Mucosa of descending colon (tissue), 3 donors: ENCODE results near the gene CAMSAP1. TPM values are rescaled to one million over a fixed set of nuclear protein-coding genes. Genes with fewer than 3 reads are reported as not detected.

Experiments
- ATAC-seq: fragments of 200-7000 bp; cut with Tn5 transposase; one replicate; pipeline ENCODE4 v1.9.1; 2020; ENCODE audit warnings: mild to moderate bottlenecking, moderate library complexity
- DNase-seq, 3 donors: peaks; one replicate each; pipeline ENCODE4 v3.0.0-alpha.2; 2020
- H3K36me3 ChIP-seq: fragments of 200-600 bp; one replicate; pipeline ENCODE4 v1.8.0; 2021; ENCODE audit warnings: low read depth, mild to moderate bottlenecking
- H3K4me1 ChIP-seq: fragments of 200-600 bp; one replicate; pipeline ENCODE4 v1.8.0; 2021; ENCODE audit warnings: low read depth, mild to moderate bottlenecking
- H3K4me3 ChIP-seq: fragments of 200-600 bp; one replicate; pipeline ENCODE4 v1.8.0; 2021; ENCODE audit warnings: mild to moderate bottlenecking
- H3K9me3 ChIP-seq: fragments of 200-600 bp; one replicate; pipeline ENCODE4 v1.8.0; 2021; ENCODE audit warnings: mild to moderate bottlenecking
- CTCF ChIP-seq: fragments of 200-600 bp; IDR thresholded peaks from one replicate; pipeline ENCODE4 v1.8.0; 2022; ENCODE audit warnings: antibody characterized with exemption, mild to moderate bottlenecking
- intact Hi-C, 2 donors: fragments of 100-400 bp; cut with DNase I in 1 of 2; cut with micrococcal nuclease in 1 of 2; formaldehyde crosslinking; loops; one replicate each; pipeline versions ENCODE4 v1.11.0 to v1.11.1; 2022; cut with DNase I, micrococcal nuclease
- total RNA-seq, 3 donors: library from RNA; stranded (reverse); fragmentation: NEBNext Ultra II Directional in 2 of 3; extraction: Animal tissue kit (Norgen Biotek cat#: 25700) in 2 of 3; gene quantifications; one replicate each; pipeline versions ENCODE4 v1.2.1 to v1.2.4, GENCODE V29; 2021 to 2023
- donor health status: DM: no; HTN: no; CAD: no; lungs with moderate emphysema.
- donor health status: DM: no; HTN: no; CAD: no.
- donor health status: DM: no; HTN: yes; CAD: no.

The CAMSAP1 gene
- total RNA-seq, 3 donors from 2014 or later = 11.5 to 37.8 (median 14.3) TPM

- TF ChIP-seq CTCF = no peak
- Histone ChIP-seq H3K9me3 (no peaks in the 10 kb centered on the region), H3K4me1 (no peaks in the 10 kb centered on the region), H3K36me3 (no peaks in the 10 kb centered on the region), H3K4me3 (no peak overlapping the region)
- DNase-seq (no peak), ATAC-seq (no peak)
- intact Hi-C loops = no loop called here
Measured at GRCh38 chr9:135782946-135783345, 124.4 kb downstream of the CAMSAP1 start.

GRCh38 chr9:135780626-135781025 lies 126.7 kb downstream of the CAMSAP1 start:
- no peak for DNase-seq
- no peak for TF ChIP-seq CTCF
- intact Hi-C loops = no loop called here

GRCh38 chr9:135780086-135780485 lies 127.3 kb downstream of the CAMSAP1 start:
- Histone ChIP-seq H3K4me3 (no peak overlapping the region), H3K4me1 (no peaks in the 10 kb centered on the region), H3K9me3 (no peaks in the 10 kb centered on the region), H3K36me3 (no peaks in the 10 kb centered on the region)
- intact Hi-C loops = no loop called here
- ATAC-seq (no peak), DNase-seq (no peak)
- no peak for TF ChIP-seq CTCF

More at GRCh38 chr9:135780626-135781025, 126.7 kb downstream of the CAMSAP1 start:
- no peak for ATAC-seq
- Histone ChIP-seq H3K4me3 (no peak overlapping the region), H3K9me3 (no peaks in the 10 kb centered on the region), H3K4me1 (no peaks in the 10 kb centered on the region), H3K36me3 (no peaks in the 10 kb centered on the region)

- no peak for TF ChIP-seq CTCF
- H3K9me3 ChIP-seq = no peaks in the 10 kb centered on the region
- DNase-seq (no peak), ATAC-seq (no peak)
- intact Hi-C loops = no loop called here
- no peaks in the 10 kb centered on the region for H3K36me3 ChIP-seq
- no peaks in the 10 kb centered on the region for H3K4me1 ChIP-seq
- H3K4me3 ChIP-seq = no peak overlapping the region
Measured at GRCh38 chr9:135779571-135779970, 127.8 kb downstream of the CAMSAP1 start.

GRCh38 chr9:135778421-135778820 lies 128.9 kb downstream of the CAMSAP1 start:
- DNase-seq (no peak), ATAC-seq (no peak)
- intact Hi-C loops = no loop called here
- Histone ChIP-seq H3K4me1 (no peaks in the 10 kb centered on the region), H3K4me3 (no peak overlapping the region), H3K9me3 (no peaks in the 10 kb centered on the region), H3K36me3 (no peaks in the 10 kb centered on the region)
- TF ChIP-seq CTCF = no peak

GRCh38 chr9:135777623-135778177 lies 129.6 kb downstream of the CAMSAP1 start:
- no peak overlapping the region for H3K4me3 ChIP-seq
- no peak for ATAC-seq
- intact Hi-C loops = no loop called here
- TF ChIP-seq CTCF = no peak
- H3K4me1 ChIP-seq = no peaks in the 10 kb centered on the region
- no peaks in the 10 kb centered on the region for H3K9me3 ChIP-seq
- no peak for DNase-seq
- H3K36me3 ChIP-seq = no peaks in the 10 kb centered on the region
